Testis (tissue), 2 donors: ENCODE measurements around the gene BBLN.

Source experiments
- CTCF ChIP-seq, 3 experiments: fragments of 450-650 bp in 2 of 3; fragments of 200-600 bp in 1 of 3; sonication (generic) in 1 of 3; IDR thresholded peaks; one replicate each; pipeline ENCODE4 v1.5.1; 2016 to 2019; ENCODE audit warnings: antibody characterized with exemption in 3 of 3, mild to moderate bottlenecking in 2 of 3, moderate library complexity in 1 of 3
- POLR2A ChIP-seq: fragments of 450-650 bp; IDR thresholded peaks from one replicate; pipeline ENCODE4 v1.6.1; 2017; ENCODE audit warnings: antibody characterized with exemption, mild to moderate bottlenecking, moderate library complexity

GRCh38 chr9:128117613-128118471 is 42.2 kb upstream of the BBLN start:
- TF ChIP-seq CTCF (IDR thresholded peaks at IDR 0.05), result peak; percentile 100
- TF ChIP-seq POLR2A, result no peak
